Measurements from ENCODE around the gene RORC. TPM values are rescaled to one million over a fixed set of nuclear protein-coding genes. Genes with fewer than 3 reads are reported as not detected.
"Not testable (repeated sequence)": the region's sequence is repeated elsewhere in the genome, so short reads cannot be mapped to it uniquely, and the experiment has no call there.

RORC gene
- total RNA-seq, 5 donors from 2014 or later (not counting 1 experiment from before 2014, with no cell fraction given), result 1.5 to 11.6 (median 7.6) TPM

DNA sequence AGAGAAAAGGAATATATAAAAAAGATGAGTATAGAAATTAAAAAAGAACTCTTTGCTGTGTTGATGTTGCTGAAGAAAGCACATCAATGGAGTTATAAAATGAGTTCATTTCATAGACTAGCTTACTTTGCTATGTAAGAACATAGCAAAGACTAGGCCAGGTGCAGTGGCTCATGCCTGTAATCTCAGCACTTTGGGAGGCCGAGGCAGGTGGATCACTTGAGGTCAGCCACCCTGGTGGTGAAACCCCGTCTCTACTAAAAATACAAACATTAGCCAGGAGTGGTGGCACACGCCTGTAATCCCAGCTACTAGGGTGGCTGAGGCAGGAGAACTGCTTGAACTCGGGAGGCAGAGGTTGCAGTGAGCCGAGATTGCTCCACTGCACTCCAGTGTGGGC lies 49.6 kb downstream of the RORC start:
- ATAC-seq (replicated peaks in 1 of 4); CTCF ChIA-PET; H3K27ac Mint-ChIP-seq; POLR2A ChIA-PET; H3K27me3 ChIP-seq (replicated peaks in 1 of 2; ENCODE audit: control insufficient read depth in 2 of 2, extremely low read depth in 1 of 2, insufficient read depth in 2 of 2, low read length in 1 of 2); H3K27ac ChIP-seq (ENCODE audit: low read length); H3K9me3 Mint-ChIP-seq; H3K27me3 Mint-ChIP-seq; H3K4me3 ChIP-seq (ENCODE audit: control insufficient read depth in 1 of 2, extremely low read depth in 1 of 2, low read length in 1 of 2); H3K4me3 Mint-ChIP-seq; H3K9me3 ChIP-seq; H3K4me1 ChIP-seq (ENCODE audit: control insufficient read depth in 1 of 2, extremely low read depth in 1 of 2, insufficient read depth in 2 of 2, low read length in 2 of 2); DNase-seq; H3K4me1 Mint-ChIP-seq: not testable (repeated sequence)
- 92% methylated on average over 2 of the region's 5 CpGs for WGBS (ENCODE audit: insufficient coverage)
- H3K36me3 ChIP-seq (ENCODE audit: control insufficient read depth in 2 of 2, extremely low read depth in 1 of 2, insufficient read depth in 1 of 2, low read length in 1 of 2), result peaks cover 4 to 33% of the 10 kb centered on the region in 2 donors
- peaks cover 27% of the 10 kb centered on the region for H3K36me3 Mint-ChIP-seq

DNA sequence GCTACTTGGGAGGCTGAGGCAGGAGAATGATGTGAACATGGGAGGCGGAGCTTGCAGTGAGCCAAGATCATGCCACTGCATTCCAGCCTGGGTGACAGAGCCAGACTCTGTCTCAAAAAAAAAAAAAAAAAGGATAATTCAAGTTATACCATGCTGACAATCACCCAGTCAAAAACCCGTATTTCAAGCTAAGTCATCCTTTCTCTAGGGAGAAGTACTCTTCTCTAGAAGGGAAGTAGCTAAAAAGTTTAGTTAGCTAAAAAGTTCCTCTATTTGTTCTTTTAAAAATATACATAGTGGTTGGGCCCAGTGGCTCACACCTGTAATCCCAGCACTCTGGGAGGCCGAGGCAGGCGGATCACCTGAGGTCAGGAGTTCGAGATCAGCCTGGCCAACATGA lies 50.9 kb downstream of the RORC start:
- POLR2A ChIA-PET; H3K9me3 Mint-ChIP-seq; H3K9me3 ChIP-seq; DNase-seq; H3K4me3 Mint-ChIP-seq; H3K27me3 ChIP-seq (replicated peaks in 1 of 2; ENCODE audit: control insufficient read depth in 2 of 2, extremely low read depth in 1 of 2, insufficient read depth in 2 of 2, low read length in 1 of 2); H3K27ac ChIP-seq (ENCODE audit: low read length); H3K27ac Mint-ChIP-seq; ATAC-seq (replicated peaks in 1 of 4); H3K4me3 ChIP-seq (ENCODE audit: control insufficient read depth in 1 of 2, extremely low read depth in 1 of 2, low read length in 1 of 2); H3K4me1 ChIP-seq (ENCODE audit: control insufficient read depth in 1 of 2, extremely low read depth in 1 of 2, insufficient read depth in 2 of 2, low read length in 2 of 2); H3K27me3 Mint-ChIP-seq; H3K4me1 Mint-ChIP-seq: not testable (repeated sequence)
- CTCF ChIA-PET, result interaction anchor here in 1 of 2 donors (0.6 kb wide), 1 partner anchor 358 kb away, joined by 3 read pairs; no protein-coding TSS in a partner anchor
- H3K36me3 Mint-ChIP-seq, result peaks cover 40% of the 10 kb centered on the region
- peaks cover 7 to 44% of the 10 kb centered on the region in 2 donors for H3K36me3 ChIP-seq (ENCODE audit: control insufficient read depth in 2 of 2, extremely low read depth in 1 of 2, insufficient read depth in 1 of 2, low read length in 1 of 2)
- WGBS (ENCODE audit: insufficient coverage), result 100% methylated on average over 2 of the region's 5 CpGs

DNA sequence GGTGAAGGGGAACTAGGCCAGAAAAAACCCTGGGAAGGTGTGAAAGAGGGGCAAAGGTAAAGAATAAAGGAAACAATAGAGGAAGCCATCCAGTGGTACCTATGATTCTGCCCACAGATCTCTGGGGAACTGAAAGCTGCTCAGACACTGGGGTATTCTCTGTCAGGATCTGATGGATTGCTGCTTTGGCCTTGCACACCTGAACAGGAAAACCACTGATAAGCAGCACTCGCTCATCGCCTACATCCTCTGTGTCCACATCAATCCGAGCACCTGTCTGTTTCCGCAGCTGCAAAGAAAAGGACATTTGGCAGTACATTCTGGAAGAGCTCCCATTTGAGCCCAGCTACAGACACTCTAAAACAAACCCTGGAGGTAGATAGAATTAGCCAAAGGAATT lies 51.8 kb downstream of the RORC start:
- Histone ChIP-seq H3K27me3 (replicated peaks in 1 of 2; ENCODE audit: control insufficient read depth in 2 of 2, extremely low read depth in 1 of 2, insufficient read depth in 2 of 2, low read length in 1 of 2) (no peaks in the 10 kb centered on the region), H3K36me3 (ENCODE audit: control insufficient read depth in 2 of 2, extremely low read depth in 1 of 2, insufficient read depth in 1 of 2, low read length in 1 of 2) (peaks cover 7 to 53% of the 10 kb centered on the region in 2 donors), H3K4me1 (ENCODE audit: control insufficient read depth in 1 of 2, extremely low read depth in 1 of 2, insufficient read depth in 2 of 2, low read length in 2 of 2) (no peaks in the 10 kb centered on the region), H3K9me3 (no peaks in the 10 kb centered on the region), H3K4me3 (ENCODE audit: control insufficient read depth in 1 of 2, extremely low read depth in 1 of 2, low read length in 1 of 2) (no peak overlapping the region), H3K27ac (ENCODE audit: low read length) (no peak overlapping the region)
- H3K27ac Mint-ChIP-seq, result no peak overlapping the region
- H3K9me3 Mint-ChIP-seq, result no peaks in the 10 kb centered on the region
- H3K4me1 Mint-ChIP-seq, result no peaks in the 10 kb centered on the region
- 56% methylated on average over 2 of the region's 4 CpGs for WGBS (ENCODE audit: insufficient coverage)
- POLR2A ChIA-PET, result no interaction called here
- CTCF ChIA-PET, result no interaction called here
- H3K4me3 Mint-ChIP-seq, result no peak overlapping the region
- H3K36me3 Mint-ChIP-seq, result peaks cover 48% of the 10 kb centered on the region
- DNase-seq (no peak), ATAC-seq (replicated peaks in 1 of 4) (no peak)
- no peaks in the 10 kb centered on the region for H3K27me3 Mint-ChIP-seq

DNA sequence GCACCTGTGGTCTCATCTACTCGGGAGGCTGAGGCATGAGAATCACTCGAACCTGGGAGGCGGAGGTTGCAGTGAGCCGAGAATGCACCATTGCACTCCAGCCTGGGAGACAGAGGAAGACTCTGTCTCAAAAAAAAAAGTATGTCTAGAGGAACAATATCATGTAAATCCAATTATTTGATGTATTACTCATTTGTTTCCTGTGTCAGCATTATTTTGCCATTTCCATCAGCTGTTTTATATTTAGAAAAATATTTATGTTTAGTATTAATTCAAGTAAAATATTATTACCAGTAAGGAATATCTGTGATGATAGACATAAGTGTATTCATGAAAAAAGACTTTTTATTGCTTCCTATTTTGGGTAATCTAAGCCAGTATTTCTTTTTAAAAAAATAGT lies 54.3 kb downstream of the RORC start:
- POLR2A ChIA-PET, result no interaction called here
- H3K4me3 ChIP-seq (ENCODE audit: control insufficient read depth in 1 of 2, extremely low read depth in 1 of 2, low read length in 1 of 2), result no peak overlapping the region
- Mint-ChIP-seq H3K4me1 (no peaks in the 10 kb centered on the region), H3K27me3 (no peaks in the 10 kb centered on the region), H3K27ac (no peak overlapping the region), H3K36me3 (peaks cover 56% of the 10 kb centered on the region), H3K9me3 (no peaks in the 10 kb centered on the region), H3K4me3 (no peak overlapping the region)
- no peak for ATAC-seq (replicated peaks in 1 of 4)
- peaks cover 7 to 66% of the 10 kb centered on the region in 2 donors for H3K36me3 ChIP-seq (ENCODE audit: control insufficient read depth in 2 of 2, extremely low read depth in 1 of 2, insufficient read depth in 1 of 2, low read length in 1 of 2)
- DNase-seq, result no peak
- H3K4me1 ChIP-seq (ENCODE audit: control insufficient read depth in 1 of 2, extremely low read depth in 1 of 2, insufficient read depth in 2 of 2, low read length in 2 of 2), result no peaks in the 10 kb centered on the region
- CTCF ChIA-PET, result no interaction called here
- no peaks in the 10 kb centered on the region for H3K27me3 ChIP-seq (replicated peaks in 1 of 2; ENCODE audit: control insufficient read depth in 2 of 2, extremely low read depth in 1 of 2, insufficient read depth in 2 of 2, low read length in 1 of 2)
- H3K9me3 ChIP-seq, result no peaks in the 10 kb centered on the region
- no CpG with 5 or more reads among the region's 4 CpGs for WGBS (ENCODE audit: insufficient coverage)
- H3K27ac ChIP-seq (ENCODE audit: low read length), result no peak overlapping the region

DNA sequence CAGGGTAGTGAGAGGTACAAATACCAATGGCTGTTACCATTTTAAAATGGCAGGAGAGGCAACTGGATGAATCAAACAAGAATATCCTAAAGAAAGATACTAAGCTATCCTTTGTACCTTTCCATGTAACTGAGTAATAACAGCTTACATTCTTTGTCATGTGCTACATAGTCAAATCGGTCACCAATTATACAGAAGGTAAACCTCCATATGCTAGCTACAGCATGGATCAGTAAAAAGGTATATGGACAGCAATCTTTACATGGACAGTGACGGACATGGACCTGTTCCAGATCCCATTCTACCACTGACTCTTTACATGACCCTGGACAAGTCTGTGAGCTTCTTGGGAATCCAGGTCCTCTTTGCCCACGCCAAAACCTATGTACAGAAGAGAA lies 54.9 kb downstream of the RORC start:
- peaks cover 56% of the 10 kb centered on the region for H3K36me3 Mint-ChIP-seq
- Histone ChIP-seq H3K27ac (ENCODE audit: low read length) (no peak overlapping the region), H3K9me3 (no peaks in the 10 kb centered on the region), H3K4me3 (ENCODE audit: control insufficient read depth in 1 of 2, extremely low read depth in 1 of 2, low read length in 1 of 2) (no peak overlapping the region), H3K36me3 (ENCODE audit: control insufficient read depth in 2 of 2, extremely low read depth in 1 of 2, insufficient read depth in 1 of 2, low read length in 1 of 2) (peaks cover 7 to 63% of the 10 kb centered on the region in 2 donors), H3K27me3 (replicated peaks in 1 of 2; ENCODE audit: control insufficient read depth in 2 of 2, extremely low read depth in 1 of 2, insufficient read depth in 2 of 2, low read length in 1 of 2) (no peaks in the 10 kb centered on the region), H3K4me1 (ENCODE audit: control insufficient read depth in 1 of 2, extremely low read depth in 1 of 2, insufficient read depth in 2 of 2, low read length in 2 of 2) (no peaks in the 10 kb centered on the region)
- no peaks in the 10 kb centered on the region for H3K27me3 Mint-ChIP-seq
- H3K27ac Mint-ChIP-seq, result no peak overlapping the region
- 100% methylated on average over 1 of the region's 3 CpGs for WGBS (ENCODE audit: insufficient coverage)
- DNase-seq (no peak), ATAC-seq (replicated peaks in 1 of 4) (no peak)
- POLR2A ChIA-PET, result no interaction called here
- H3K4me3 Mint-ChIP-seq, result no peak overlapping the region
- no peaks in the 10 kb centered on the region for H3K9me3 Mint-ChIP-seq
- no peaks in the 10 kb centered on the region for H3K4me1 Mint-ChIP-seq
- CTCF ChIA-PET, result no interaction called here

DNA sequence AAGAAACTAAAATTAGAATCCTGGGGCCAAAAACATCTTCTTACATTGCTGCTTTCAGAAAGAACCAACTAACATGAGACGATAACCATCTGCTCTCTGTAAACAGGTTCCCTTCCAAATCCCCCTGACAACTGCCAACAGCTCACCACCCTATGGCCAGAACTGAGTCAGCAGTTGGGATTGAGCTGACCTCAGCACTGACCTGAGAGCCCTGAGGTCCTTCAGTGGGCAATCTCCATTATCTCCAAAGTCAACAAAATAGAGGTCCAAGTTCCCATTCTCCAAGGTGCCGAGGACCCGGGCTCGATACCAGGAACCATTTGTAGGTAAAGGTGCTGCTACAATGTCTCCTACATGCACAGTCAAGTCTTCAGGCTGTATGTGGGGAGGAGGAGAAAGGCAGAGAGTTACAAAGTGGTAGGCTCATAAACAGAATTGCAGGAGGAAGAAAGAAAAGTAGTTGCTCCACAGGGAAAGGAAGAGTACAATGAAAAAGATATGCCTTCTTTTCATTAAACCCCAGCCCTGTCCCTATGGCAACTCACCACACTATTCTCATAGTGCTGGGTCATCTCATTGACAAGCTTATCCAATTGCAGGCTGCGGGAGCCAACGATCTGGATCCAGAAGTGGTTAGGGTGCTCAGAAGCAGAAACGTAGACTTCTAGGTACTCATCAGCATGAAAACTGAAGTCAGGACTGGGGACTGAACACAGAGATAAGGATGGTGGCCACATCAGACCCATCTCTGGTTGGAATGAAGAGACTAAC lies 55.5 kb downstream of the RORC start:
- CTCF ChIA-PET, result no interaction called here
- Mint-ChIP-seq H3K4me3 (no peak overlapping the region), H3K36me3 (peaks cover 51% of the 10 kb centered on the region), H3K27me3 (no peaks in the 10 kb centered on the region), H3K4me1 (no peaks in the 10 kb centered on the region), H3K9me3 (no peaks in the 10 kb centered on the region), H3K27ac (no peak overlapping the region)
- POLR2A ChIA-PET, result no interaction called here
- Histone ChIP-seq H3K9me3 (no peaks in the 10 kb centered on the region), H3K27ac (ENCODE audit: low read length) (no peak overlapping the region), H3K4me3 (ENCODE audit: control insufficient read depth in 1 of 2, extremely low read depth in 1 of 2, low read length in 1 of 2) (no peak overlapping the region), H3K36me3 (ENCODE audit: control insufficient read depth in 2 of 2, extremely low read depth in 1 of 2, insufficient read depth in 1 of 2, low read length in 1 of 2) (peaks cover 7 to 59% of the 10 kb centered on the region in 2 donors), H3K4me1 (ENCODE audit: control insufficient read depth in 1 of 2, extremely low read depth in 1 of 2, insufficient read depth in 2 of 2, low read length in 2 of 2) (no peaks in the 10 kb centered on the region), H3K27me3 (replicated peaks in 1 of 2; ENCODE audit: control insufficient read depth in 2 of 2, extremely low read depth in 1 of 2, insufficient read depth in 2 of 2, low read length in 1 of 2) (no peaks in the 10 kb centered on the region)
- WGBS (ENCODE audit: insufficient coverage), result 83% methylated on average over 1 of the region's 7 CpGs
- ATAC-seq (replicated peaks in 1 of 4) (no peak), DNase-seq (no peak)

Data from T-cell (primary cell).